ENCODE measurements around the gene GNRH2. TPM values are rescaled to one million over a fixed set of nuclear protein-coding genes. Genes with fewer than 3 reads are reported as not detected.
A peak's percentile ranks its signal among the peaks of the same experiment; 100 is the strongest.

The GNRH2 gene
- total and polyA plus RNA-seq, 8 donors, result not detected

- DNase-seq (no peak), FAIRE-seq (no peak), ATAC-seq (peak in 3 of 4 donors; percentile 34 to 56 (median 48))
- Histone ChIP-seq H3K27ac (no peak overlapping the region), H3K4me1 (no peaks in the 10 kb centered on the region), H3K9me3 (no peaks in the 10 kb centered on the region), H3K4me3 (no peak overlapping the region), H3K36me3 (no peaks in the 10 kb centered on the region), H3K27me3 (no peaks in the 10 kb centered on the region)
- no peak for TF ChIP-seq CTCF (IDR thresholded peaks at IDR 0.05)
- intact Hi-C loops (cut with DNase I), result no loop called here
- WGBS, 2 donors, result 73 to 83% methylated on average over 8 of the region's 8 CpGs
Measured at GRCh38 chr20:3068986-3069900, 25.8 kb downstream of the GNRH2 start.

DNA sequence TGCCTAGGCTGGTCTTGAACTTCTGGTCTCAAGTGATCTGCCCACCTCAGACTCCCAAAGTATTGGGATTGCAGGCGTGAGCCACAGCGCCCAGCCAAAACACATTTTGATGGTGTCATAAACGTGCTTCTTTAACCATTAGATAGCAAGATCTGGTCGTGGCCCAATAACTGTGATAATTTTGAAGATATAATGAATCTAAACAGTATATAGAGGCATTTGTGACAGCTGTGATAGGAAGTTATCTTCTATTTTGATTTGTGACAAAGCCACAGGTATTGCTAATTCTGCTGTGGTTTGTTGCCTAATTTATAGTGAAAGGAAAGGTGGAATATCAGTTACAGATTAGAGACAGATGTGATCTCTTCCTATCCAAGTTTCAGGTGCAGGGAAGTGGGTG lies 27.3 kb downstream of the GNRH2 start:
- ATAC-seq (no peak), FAIRE-seq (no peak), DNase-seq (no peak)
- no peak overlapping the region for H3K27ac ChIP-seq
- WGBS, 2 donors, result 69 to 74% methylated on average over 4 of the region's 4 CpGs
- no peaks in the 10 kb centered on the region for H3K36me3 ChIP-seq
- no peak for TF ChIP-seq CTCF (IDR thresholded peaks at IDR 0.05)
- H3K4me1 ChIP-seq, result no peaks in the 10 kb centered on the region
- H3K9me3 ChIP-seq, result no peaks in the 10 kb centered on the region
- H3K27me3 ChIP-seq, result no peaks in the 10 kb centered on the region
- intact Hi-C loops (cut with DNase I), result no loop called here
- no peak overlapping the region for H3K4me3 ChIP-seq

DNA sequence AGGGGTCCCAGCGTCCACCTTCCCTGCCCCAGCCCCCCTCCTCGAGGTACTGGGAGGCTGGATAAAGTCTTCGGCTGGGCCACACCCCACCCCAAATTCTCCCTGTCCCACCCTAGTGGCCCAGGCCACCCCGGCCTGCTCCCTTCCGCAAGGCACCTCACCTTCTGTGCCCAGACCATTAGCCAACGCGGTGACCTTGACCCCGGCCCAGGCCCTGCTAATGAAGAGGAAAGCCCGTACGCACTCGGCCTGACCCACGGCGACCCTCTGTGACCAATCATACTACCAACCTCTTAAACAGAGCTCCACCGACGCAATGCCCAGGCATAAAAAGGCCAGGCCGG lies 27.8 kb downstream of the GNRH2 start:
- H3K27ac ChIP-seq, result no peak overlapping the region
- no peaks in the 10 kb centered on the region for H3K36me3 ChIP-seq
- H3K4me3 ChIP-seq, result peak overlapping the region in 1 of 4 donors; percentile 56
- TF ChIP-seq CTCF (IDR thresholded peaks at IDR 0.05), result no peak
- ATAC-seq (no peak), FAIRE-seq (no peak), DNase-seq (no peak)
- no peaks in the 10 kb centered on the region for H3K4me1 ChIP-seq
- intact Hi-C loops (cut with DNase I), result no loop called here
- H3K27me3 ChIP-seq, result no peaks in the 10 kb centered on the region
- H3K9me3 ChIP-seq, result no peaks in the 10 kb centered on the region
- WGBS, 2 donors, result 77% methylated on average over 16 of the region's 16 CpGs

- no peak for TF ChIP-seq CTCF (IDR thresholded peaks at IDR 0.05)
- no peak for FAIRE-seq
- 14 to 20% methylated on average over 72 to 95 of the region's 95 CpGs for WGBS, 2 donors
- Histone ChIP-seq H3K27me3 (no peaks in the 10 kb centered on the region), H3K27ac (no peak within 1 kb of the TSS), H3K9me3 (no peaks in the 10 kb centered on the region), H3K4me1 (no peaks in the 10 kb centered on the region), H3K36me3 (no peaks in the 10 kb centered on the region), H3K4me3 (peak within 1 kb of the TSS; percentile 24 to 56 (median 46))
- no peak for DNase-seq
- peak; percentile 69 to 89 (median 74) for ATAC-seq
- intact Hi-C loops (cut with DNase I), result no loop called here
Measured at GRCh38 chr20:3071610-3072529, 28.4 kb downstream of the GNRH2 start, which contains the start of gene OXT. TSS of gene OXT (plus strand) at chr20:3071620. CDS start at chr20:3071656, 36 bp downstream.

All from pancreas (tissue), 10 donors.